ENCODE data around the gene IQCC. TPM values are rescaled to one million over a fixed set of nuclear protein-coding genes. Genes with fewer than 3 reads are reported as not detected.
A peak's percentile ranks its signal among the peaks of the same experiment; 100 is the strongest.

Gene IQCC
- total RNA-seq, 2 donors from 2014 or later = 4.7 to 6.3 TPM

- no peak for DNase-seq
- H3K9me3 Mint-ChIP-seq = no peaks in the 10 kb centered on the region
- no peak overlapping the region for H3K4me3 Mint-ChIP-seq
- TF ChIP-seq CTCF (conservative IDR thresholded peaks at IDR 0.05) = no peak
- H3K4me1 Mint-ChIP-seq = peaks cover 13% of the 10 kb centered on the region
- Histone ChIP-seq H3K36me3 (ENCODE audit: control insufficient read depth, insufficient read depth, low read length) (peaks cover 81% of the 10 kb centered on the region), H3K4me3 (ENCODE audit: low read length) (no peak overlapping the region), H3K9me3 (ENCODE audit: control insufficient read depth, low read length) (no peaks in the 10 kb centered on the region), H3K4me1 (ENCODE audit: control insufficient read depth, insufficient read depth, low read length) (no peaks in the 10 kb centered on the region), H3K27ac (ENCODE audit: low read depth, low read length) (no peak overlapping the region), H3K27me3 (ENCODE audit: control insufficient read depth, insufficient read depth, low read length, poor library complexity, severe bottlenecking) (no peaks in the 10 kb centered on the region), H3K9ac (ENCODE audit: extremely low read depth, low read length, poor library complexity, severe bottlenecking) (no peak overlapping the region)
- no peak overlapping the region for H3K27ac Mint-ChIP-seq
- H3K36me3 Mint-ChIP-seq (ENCODE audit: low read depth) = peaks cover 69% of the 10 kb centered on the region
- H3K27me3 Mint-ChIP-seq (ENCODE audit: insufficient read depth) = no peaks in the 10 kb centered on the region
Measured at GRCh38 chr1:32184650-32185049, 20.8 kb upstream of the IQCC start.

GRCh38 chr1:32186077-32186476 is 19.4 kb upstream of the IQCC start:
- Histone ChIP-seq H3K4me3 (ENCODE audit: low read length) (no peak overlapping the region), H3K27me3 (ENCODE audit: control insufficient read depth, insufficient read depth, low read length, poor library complexity, severe bottlenecking) (no peaks in the 10 kb centered on the region), H3K4me1 (ENCODE audit: control insufficient read depth, insufficient read depth, low read length) (no peaks in the 10 kb centered on the region), H3K27ac (ENCODE audit: low read depth, low read length) (no peak overlapping the region), H3K9me3 (ENCODE audit: control insufficient read depth, low read length) (no peaks in the 10 kb centered on the region), H3K9ac (ENCODE audit: extremely low read depth, low read length, poor library complexity, severe bottlenecking) (no peak overlapping the region), H3K36me3 (ENCODE audit: control insufficient read depth, insufficient read depth, low read length) (peaks cover 90% of the 10 kb centered on the region)
- no peaks in the 10 kb centered on the region for H3K9me3 Mint-ChIP-seq
- no peak for DNase-seq
- H3K4me1 Mint-ChIP-seq = peaks cover 6% of the 10 kb centered on the region
- TF ChIP-seq CTCF (conservative IDR thresholded peaks at IDR 0.05) = no peak
- H3K27ac Mint-ChIP-seq = peak overlapping the region; percentile 50
- peaks cover 76% of the 10 kb centered on the region for H3K36me3 Mint-ChIP-seq (ENCODE audit: low read depth)
- WGBS, 2 experiments (ENCODE audit: insufficient coverage in 1 of 2, insufficient read length in 1 of 2) = 94 to 100% methylated on average over 2 of the region's 2 CpGs
- no peaks in the 10 kb centered on the region for H3K27me3 Mint-ChIP-seq (ENCODE audit: insufficient read depth)
- H3K4me3 Mint-ChIP-seq = no peak overlapping the region

- no peaks in the 10 kb centered on the region for H3K4me1 ChIP-seq (ENCODE audit: control insufficient read depth, insufficient read depth, low read length)
- Mint-ChIP-seq H3K36me3 (ENCODE audit: low read depth) (peaks cover 76% of the 10 kb centered on the region), H3K27ac (no peak overlapping the region), H3K4me1 (peaks cover 1% of the 10 kb centered on the region), H3K4me3 (no peak overlapping the region), H3K9me3 (no peaks in the 10 kb centered on the region), H3K27me3 (ENCODE audit: insufficient read depth) (no peaks in the 10 kb centered on the region)
- H3K36me3 ChIP-seq (ENCODE audit: control insufficient read depth, insufficient read depth, low read length) = peaks cover 90% of the 10 kb centered on the region
- TF ChIP-seq CTCF (conservative IDR thresholded peaks at IDR 0.05) = no peak
- H3K27ac ChIP-seq (ENCODE audit: low read depth, low read length) = no peak overlapping the region
- H3K4me3 ChIP-seq (ENCODE audit: low read length) = no peak overlapping the region
- no peak overlapping the region for H3K9ac ChIP-seq (ENCODE audit: extremely low read depth, low read length, poor library complexity, severe bottlenecking)
- H3K9me3 ChIP-seq (ENCODE audit: control insufficient read depth, low read length) = no peaks in the 10 kb centered on the region
- DNase-seq = no peak
- no peaks in the 10 kb centered on the region for H3K27me3 ChIP-seq (ENCODE audit: control insufficient read depth, insufficient read depth, low read length, poor library complexity, severe bottlenecking)
- 85 to 100% methylated on average over 1 to 2 of the region's 2 CpGs for WGBS, 2 experiments (ENCODE audit: insufficient coverage in 1 of 2, insufficient read length in 1 of 2)
Measured at GRCh38 chr1:32186491-32186890, 19.0 kb upstream of the IQCC start.
